NCI-H2227 treated with DMSO at 0.1 percent for 48 hours (cell line): ENCODE data around the gene TECPR2.
A peak's percentile ranks its signal among the peaks of the same experiment; 100 is the strongest.
"Not testable (repeated sequence)": the region's sequence is repeated elsewhere in the genome, so short reads cannot be mapped to it uniquely, and the experiment has no call there.

Experiments used
- DNase-seq: peaks from one replicate; lab custom pipeline; 2025; lab: John Stamatoyannopoulos, UW

The TECPR2 gene

GRCh38 chr14:102509746-102510615 lies 147.2 kb downstream of the TECPR2 start, which contains the start of gene ANKRD9:
Gene ANKRD9, minus strand, starts transcription at chr14:102509776. Its CDS starts 1,887 bp downstream, at chr14:102507889.
- peak; percentile 91 for DNase-seq

- no peak for DNase-seq
These were observed 148.1 kb downstream of the TECPR2 start for GRCh38 chr14:102510616-102511520.

- no peak for DNase-seq
These were observed 148.8 kb downstream of the TECPR2 start for GRCh38 chr14:102511538-102511937.

DNA sequence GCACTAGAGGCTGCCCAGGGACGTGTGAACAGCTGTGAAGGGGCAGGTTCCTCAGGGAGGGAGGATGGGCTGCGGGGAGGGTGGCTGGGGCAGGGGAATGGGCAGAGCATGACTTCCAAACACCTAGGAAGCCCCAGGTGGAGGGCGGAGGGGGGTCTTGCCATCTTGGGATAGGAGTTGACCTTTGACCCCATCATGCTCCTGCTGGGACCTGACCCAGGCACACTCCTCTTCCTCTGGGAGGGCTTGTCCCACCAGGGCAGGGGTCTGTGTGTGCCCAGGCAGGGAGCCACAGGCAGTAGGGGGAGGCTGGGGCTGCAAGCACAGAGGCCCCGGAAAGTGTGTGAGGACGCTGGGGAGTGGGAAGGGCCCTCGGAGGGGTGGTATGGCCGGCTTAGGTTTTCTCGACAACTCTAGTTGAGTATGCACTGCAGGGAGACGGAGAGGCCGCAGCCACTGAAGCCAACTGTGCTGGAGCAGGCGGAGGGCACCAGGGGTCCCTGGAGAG lies 150.1 kb downstream of the TECPR2 start:
- no peak for DNase-seq

GRCh38 chr14:102513899-102514772 lies 151.4 kb downstream of the TECPR2 start:
- DNase-seq, result no peak

DNA sequence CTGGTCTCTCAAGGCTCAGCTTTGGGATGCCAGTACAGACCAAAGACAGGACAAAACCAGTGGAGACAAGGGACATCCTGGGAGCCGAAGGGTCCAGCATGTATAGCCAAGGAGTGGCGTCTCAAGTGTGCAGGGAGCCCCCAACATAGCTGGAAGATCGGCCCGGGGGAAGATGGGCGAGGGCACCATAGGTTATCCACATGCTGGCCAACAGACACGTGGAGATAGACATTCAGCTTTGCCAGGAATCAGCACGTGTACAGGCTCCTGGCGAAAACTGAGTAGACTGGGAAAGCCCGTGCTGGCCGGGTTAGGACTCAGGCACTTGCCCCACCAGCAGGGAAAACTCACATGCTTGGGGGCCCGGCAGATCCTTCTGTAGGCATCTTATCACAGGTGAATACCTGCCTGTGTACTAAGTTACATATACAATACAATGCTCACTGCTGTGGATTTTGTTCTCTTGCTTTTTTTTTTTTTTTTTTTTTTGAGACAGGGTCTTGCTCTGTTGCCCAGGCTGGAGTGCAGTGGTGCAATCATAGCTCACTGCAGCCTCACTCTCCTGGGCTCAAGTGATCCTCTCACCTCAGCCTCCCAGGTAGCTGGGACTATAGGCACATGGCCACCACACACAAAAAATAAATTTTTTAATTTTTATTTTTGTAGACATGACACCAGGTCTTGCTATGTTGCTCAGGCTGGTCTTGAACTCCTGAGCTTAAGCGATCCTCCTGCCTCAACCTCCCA lies 152.4 kb downstream of the TECPR2 start:
- no peak for DNase-seq

DNA sequence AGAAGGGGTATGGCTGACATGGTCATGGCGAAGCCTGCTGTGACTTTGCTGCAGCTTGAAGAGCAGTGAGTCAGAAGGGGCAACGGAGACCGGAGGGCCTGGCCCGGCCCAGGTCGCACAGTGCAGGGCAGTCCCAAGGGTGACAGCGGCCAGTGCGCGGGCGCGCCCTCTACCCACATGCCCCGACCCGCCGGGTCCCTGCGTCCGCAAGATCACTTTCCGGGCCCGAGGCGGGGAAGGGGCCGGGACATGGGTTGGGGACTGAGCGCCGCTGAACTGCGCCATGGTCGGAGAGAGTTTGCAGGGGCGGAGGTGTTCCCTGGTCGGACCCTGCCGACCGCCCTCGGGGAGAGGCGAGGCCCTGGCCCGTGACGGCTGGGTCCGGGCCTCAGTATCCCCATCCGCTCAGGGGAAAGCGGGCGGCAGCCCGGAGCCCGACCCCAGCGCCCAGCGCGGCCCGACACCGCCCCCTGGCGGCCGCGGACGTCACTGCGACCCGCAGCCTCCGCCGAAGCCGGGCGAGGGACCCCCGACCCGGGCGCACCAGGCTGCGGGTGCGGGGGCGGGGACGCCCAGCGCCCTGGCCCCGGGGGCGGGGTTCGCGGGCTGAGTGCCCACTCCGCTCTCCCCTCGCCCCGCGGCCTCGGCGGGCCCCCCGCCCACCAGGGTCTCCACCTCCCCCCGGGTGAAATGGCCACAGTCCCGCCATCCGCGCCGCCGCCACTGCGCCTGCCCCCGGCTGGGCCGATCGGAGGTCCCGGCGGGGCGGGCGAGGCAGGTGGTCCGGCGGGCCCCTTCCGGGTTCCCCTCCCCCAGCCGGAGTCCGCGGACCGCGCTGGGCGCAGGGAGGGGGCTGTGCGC lies 154.0 kb downstream of the TECPR2 start:
- DNase-seq, result no peak

DNA sequence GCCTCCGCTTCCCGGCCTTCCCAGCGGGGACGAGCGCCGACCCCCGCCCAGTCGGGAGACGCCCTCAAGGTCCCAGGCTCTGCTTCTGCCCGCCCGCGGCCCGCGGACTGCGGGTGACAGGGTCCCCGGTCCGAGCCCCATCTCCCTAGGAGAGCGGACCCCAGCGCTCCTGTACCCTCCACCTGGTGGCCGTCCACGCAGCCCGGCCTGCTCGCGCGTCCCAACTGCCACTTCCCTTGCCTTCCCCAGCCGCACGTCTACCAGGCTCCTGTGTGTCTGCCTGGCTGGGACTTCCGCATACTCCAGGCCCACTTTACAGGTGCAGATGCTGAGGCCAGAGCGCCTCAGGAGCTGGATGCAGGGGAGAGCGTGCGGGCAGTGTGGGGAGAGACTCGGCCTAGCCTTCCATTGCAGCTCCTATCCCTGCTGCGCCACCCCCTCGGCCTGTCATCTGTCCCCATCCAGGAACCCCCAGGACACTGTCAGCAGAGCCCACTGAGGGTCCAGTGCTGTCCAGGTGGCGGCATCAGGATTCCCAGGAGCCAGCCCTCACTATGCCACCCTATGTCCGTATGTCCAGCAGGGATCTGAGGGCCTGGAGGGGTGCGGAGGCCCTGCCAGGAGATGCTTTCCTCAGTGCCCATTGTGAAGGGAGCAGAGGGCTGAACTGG lies 154.8 kb downstream of the TECPR2 start:
- DNase-seq, result no peak

- DNase-seq, result no peak
These were observed 155.4 kb downstream of the TECPR2 start for GRCh38 chr14:102518063-102518648.

- DNase-seq, result not testable (repeated sequence)
These were observed 157.0 kb downstream of the TECPR2 start for GRCh38 chr14:102519709-102520108.

- no peak for DNase-seq
These were observed 160.4 kb downstream of the TECPR2 start for GRCh38 chr14:102523200-102523568.

- peak; percentile 28 for DNase-seq
These were observed 161.1 kb downstream of the TECPR2 start for GRCh38 chr14:102523569-102524450.

DNA sequence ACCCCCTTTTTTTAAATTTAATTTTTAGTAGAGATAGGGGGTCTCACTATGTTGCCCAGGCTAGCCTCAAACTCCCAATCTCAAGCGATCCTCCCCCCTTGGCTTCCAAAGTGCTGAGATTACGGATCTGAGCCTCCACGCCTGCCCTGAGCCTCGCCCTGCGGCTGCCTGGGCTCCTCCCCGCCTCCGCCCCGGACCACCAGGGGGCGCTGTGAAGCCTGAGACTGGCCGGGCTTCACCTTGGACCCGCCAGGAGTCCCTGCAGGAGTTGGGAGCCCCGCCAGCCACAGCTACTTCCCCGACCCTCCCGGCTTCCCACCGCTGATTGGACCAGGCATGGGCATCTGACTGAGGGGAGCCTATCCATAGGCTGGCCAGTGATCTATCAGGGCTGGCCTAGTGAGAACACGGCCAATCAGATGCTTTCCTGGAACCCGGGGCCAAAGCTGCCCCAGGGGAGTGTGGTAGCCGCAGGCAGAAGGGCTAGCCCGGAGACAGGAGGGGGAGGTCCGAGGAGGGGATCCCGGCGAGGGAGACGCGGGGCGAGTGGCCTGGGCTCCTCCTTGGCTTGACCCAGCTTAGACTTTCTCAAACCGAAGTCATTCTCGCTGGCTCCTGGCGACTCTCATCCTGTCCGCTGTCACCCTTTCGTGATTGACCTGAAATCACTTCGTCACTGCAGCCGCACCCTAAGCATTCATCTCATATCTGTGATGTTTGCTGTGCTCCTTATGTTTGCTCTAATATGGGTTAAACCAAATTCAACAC lies 161.9 kb downstream of the TECPR2 start:
- peak; percentile 92 for DNase-seq

- DNase-seq, result peak; percentile 24
These were observed 162.6 kb downstream of the TECPR2 start for GRCh38 chr14:102525219-102525928.

DNA sequence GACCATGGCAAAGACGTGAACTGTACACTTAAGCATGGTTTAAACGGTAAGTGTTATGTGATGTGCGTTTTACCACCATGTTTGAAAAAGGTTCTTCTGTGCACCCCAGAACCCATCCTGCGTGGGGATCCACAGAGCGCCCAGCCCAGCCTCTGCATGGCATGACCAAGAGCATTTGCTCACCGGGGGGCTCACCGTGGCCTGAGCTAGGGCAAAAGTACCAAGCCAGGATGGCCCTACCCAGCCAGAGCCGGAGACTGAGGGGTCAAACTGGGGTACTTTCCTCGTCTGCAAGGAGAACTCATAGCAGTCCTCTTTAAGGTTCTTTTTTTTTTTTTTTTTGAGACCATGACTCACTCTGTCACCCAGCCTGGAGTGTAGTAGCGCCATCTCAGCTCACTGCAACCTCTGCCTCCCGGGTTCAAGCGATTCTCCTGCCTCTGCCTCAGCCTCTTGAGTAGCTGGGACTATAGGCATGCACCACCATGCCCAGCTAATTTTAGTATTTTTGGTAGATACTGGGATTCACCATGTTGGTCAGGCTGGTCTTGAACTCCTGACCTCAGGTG lies 163.3 kb downstream of the TECPR2 start:
- no peak for DNase-seq
